Ascending aorta (tissue), 2 donors: Measurements from ENCODE around the gene PPP6R3. TPM values are rescaled to one million over a fixed set of nuclear protein-coding genes. Genes with fewer than 3 reads are reported as not detected.

ENCODE experiments used
- DNase-seq, 2 donors: peaks; one replicate each; pipeline ENCODE4 v3.0.0-alpha.2; 2019; ENCODE audit warnings: low spot score in 2 of 2
- H3K27ac ChIP-seq, 2 donors: fragments of 200-600 bp; sonication (generic); one replicate each; pipeline ENCODE4 v1.5.1; 2016 to 2017; ENCODE audit warnings: mild to moderate bottlenecking in 1 of 2
- H3K27me3 ChIP-seq: fragments of 200-600 bp; sonication (generic); one replicate; pipeline ENCODE4 v1.5.1; 2017
- H3K36me3 ChIP-seq, 2 donors: fragments of 200-600 bp; sonication (generic); one replicate each; pipeline ENCODE4 v1.5.1; 2016
- H3K4me1 ChIP-seq, 2 donors: fragments of 200-600 bp; sonication (generic); one replicate each; pipeline ENCODE4 v1.5.1; 2016 to 2017; ENCODE audit warnings: mild to moderate bottlenecking in 1 of 2
- H3K4me3 ChIP-seq, 2 donors: fragments of 200-600 bp; sonication (generic); one replicate each; pipeline ENCODE4 v1.5.1; 2016 to 2017; ENCODE audit warnings: mild to moderate bottlenecking in 1 of 2
- H3K9me3 ChIP-seq, 2 donors: fragments of 200-600 bp; sonication (generic); one replicate each; pipeline ENCODE4 v1.5.1; 2016
- CTCF ChIP-seq, 3 experiments: fragments of 200-600 bp in 2 of 3; fragments of 450-650 bp in 1 of 3; sonication (generic) in 2 of 3; IDR thresholded peaks; one replicate each; pipeline ENCODE4 v1.5.1; 2016 to 2019; ENCODE audit warnings: antibody characterized with exemption in 3 of 3, mild to moderate bottlenecking in 1 of 3, moderate library complexity in 1 of 3
- intact Hi-C: fragments of 100-400 bp; cut with DNase I; formaldehyde crosslinking; loops from one replicate; pipeline ENCODE4 v1.15.1; 2023
- total RNA-seq: library from RNA; depleted of rRNA; stranded (reverse); fragments of >200 nt; gene quantifications from one replicate; pipeline ENCODE4 v1.1.0, GENCODE V29; 2016

PPP6R3 gene
- total RNA-seq, 1 donor from 2014 or later: 94.7 TPM

DNA sequence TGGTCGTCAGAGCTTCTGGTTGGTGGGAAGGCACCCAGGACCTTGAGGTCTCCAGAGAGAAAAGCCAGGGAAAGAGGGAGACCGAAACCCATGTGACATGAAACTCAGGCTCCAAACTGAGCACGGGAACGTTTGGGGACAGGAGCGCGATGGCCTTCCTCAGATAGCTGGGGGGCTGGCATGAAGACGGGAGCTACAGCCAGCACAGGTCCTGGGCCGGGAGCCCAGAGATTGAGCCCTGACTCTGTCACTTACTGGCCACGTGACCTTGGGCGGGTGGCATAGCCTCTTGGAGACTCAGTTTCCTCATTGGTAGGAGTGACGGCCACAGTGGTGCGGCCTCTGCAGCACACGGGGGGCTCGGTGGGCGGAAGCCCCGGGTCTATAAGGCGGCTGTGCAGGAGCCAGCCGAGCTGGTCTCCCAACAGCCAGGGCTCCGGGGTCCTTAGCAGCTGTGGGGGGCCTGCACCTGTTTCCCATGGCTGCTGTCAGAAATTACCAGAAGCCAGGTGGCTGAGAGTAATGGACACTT, 36.4 kb upstream of the PPP6R3 start:
- Histone ChIP-seq H3K36me3 (peaks cover 59 to 79% of the 10 kb centered on the region in 2 donors), H3K27me3 (no peaks in the 10 kb centered on the region), H3K27ac (no peak overlapping the region), H3K4me1 (no peaks in the 10 kb centered on the region), H3K9me3 (no peaks in the 10 kb centered on the region), H3K4me3 (no peak overlapping the region)
- intact Hi-C loops: no loop called here
- DNase-seq: no peak
- TF ChIP-seq CTCF (IDR thresholded peaks at IDR 0.05): no peak

DNA sequence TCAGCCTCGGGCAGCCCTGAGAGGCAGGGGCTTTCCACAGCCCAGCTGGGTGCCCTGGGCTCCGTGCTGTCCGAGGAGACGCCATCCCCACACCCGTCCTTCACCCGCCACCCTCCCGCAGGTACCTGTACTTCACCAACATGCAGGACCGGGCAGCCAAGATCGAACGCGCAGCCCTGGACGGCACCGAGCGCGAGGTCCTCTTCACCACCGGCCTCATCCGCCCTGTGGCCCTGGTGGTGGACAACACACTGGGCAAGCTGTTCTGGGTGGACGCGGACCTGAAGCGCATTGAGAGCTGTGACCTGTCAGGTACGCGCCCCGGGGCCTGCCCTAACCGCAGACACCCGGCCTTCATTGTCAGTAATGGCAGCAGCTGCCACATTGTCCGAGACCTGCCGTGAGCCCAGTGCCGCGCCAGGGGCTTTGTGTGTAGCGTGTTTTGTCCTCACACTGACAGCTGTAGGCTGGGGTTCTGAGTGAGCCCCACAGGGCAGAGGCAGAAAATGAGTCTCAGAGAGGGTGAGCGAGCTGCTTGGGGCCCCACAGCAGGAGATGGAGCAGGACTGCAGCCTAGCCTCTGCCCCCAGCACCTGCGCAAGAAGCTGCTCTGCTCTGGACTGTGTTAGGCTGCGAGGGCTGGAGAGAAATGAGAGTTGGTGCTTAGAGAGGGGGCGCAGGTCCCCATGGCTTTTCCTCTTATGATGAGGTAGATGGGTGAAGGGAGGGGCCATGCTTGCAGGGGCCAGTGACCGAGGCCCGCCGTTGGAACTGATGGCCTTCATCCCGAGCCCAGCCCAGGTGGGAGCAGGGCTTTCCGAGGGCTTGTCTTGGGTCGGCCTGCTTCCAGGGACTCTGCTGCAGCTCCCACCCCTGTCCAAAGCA, 35.3 kb upstream of the PPP6R3 start:
- no peaks in the 10 kb centered on the region for H3K4me1 ChIP-seq
- no peaks in the 10 kb centered on the region for H3K27me3 ChIP-seq
- peaks cover 0 to 6% of the 10 kb centered on the region in 2 donors for H3K9me3 ChIP-seq
- no peak overlapping the region for H3K27ac ChIP-seq
- no peak for DNase-seq
- TF ChIP-seq CTCF (IDR thresholded peaks at IDR 0.05): no peak
- H3K4me3 ChIP-seq: no peak overlapping the region
- intact Hi-C loops: no loop called here
- peaks cover 62 to 80% of the 10 kb centered on the region in 2 donors for H3K36me3 ChIP-seq

GRCh38 chr11:68425866-68426380, 34.6 kb upstream of the PPP6R3 start:
- Histone ChIP-seq H3K4me3 (no peak overlapping the region), H3K27ac (no peak overlapping the region), H3K9me3 (peaks cover 0 to 6% of the 10 kb centered on the region in 2 donors), H3K36me3 (peaks cover 62 to 82% of the 10 kb centered on the region in 2 donors), H3K4me1 (no peaks in the 10 kb centered on the region), H3K27me3 (no peaks in the 10 kb centered on the region)
- TF ChIP-seq CTCF (IDR thresholded peaks at IDR 0.05): no peak
- intact Hi-C loops: no loop called here
- DNase-seq: no peak

DNA sequence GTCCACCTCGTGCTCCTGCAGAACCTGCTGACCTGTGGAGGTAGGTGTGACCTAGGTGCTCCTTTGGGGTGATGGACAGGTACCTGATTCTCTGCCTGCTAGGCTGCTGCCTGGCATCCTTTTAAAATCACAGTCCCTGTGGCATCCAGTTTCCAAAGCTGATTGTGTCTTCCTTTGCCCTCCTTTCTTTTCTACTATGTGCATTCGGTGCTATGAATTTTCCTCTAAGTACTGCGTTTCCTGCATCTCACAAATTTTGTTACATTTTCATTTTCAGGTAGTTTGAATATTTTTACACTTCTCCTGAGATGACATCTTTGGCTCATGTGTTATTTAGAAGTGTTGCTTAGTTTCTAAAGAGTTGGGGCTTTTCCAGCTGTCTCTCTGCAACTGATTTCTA, 30.9 kb upstream of the PPP6R3 start:
- Histone ChIP-seq H3K4me3 (no peak overlapping the region), H3K9me3 (peaks cover 0 to 6% of the 10 kb centered on the region in 2 donors), H3K27ac (no peak overlapping the region), H3K27me3 (no peaks in the 10 kb centered on the region), H3K36me3 (peaks cover 71 to 94% of the 10 kb centered on the region in 2 donors), H3K4me1 (no peaks in the 10 kb centered on the region)
- intact Hi-C loops: no loop called here
- DNase-seq: no peak
- no peak for TF ChIP-seq CTCF (IDR thresholded peaks at IDR 0.05)

DNA sequence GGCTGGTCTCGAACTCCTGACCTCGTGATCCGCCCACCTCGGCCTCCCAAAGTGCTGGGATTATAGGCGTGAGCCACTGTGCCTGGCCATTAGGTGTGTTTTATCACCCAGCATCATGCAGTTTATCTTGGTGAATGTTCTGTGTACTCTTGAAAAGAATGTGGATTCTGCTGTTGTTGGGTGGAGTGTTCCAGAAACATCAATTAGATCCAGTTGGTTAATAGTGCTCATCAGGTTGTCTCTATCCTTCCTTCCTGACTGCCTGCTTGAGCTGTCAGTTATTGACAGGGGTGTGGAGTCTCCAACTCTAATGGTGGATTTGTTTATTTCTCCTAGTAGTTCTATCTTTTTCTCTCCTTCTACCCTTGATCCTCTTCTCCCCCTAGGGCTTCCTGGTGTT, 30.2 kb upstream of the PPP6R3 start:
- no peak overlapping the region for H3K27ac ChIP-seq
- peaks cover 72 to 94% of the 10 kb centered on the region in 2 donors for H3K36me3 ChIP-seq
- no peaks in the 10 kb centered on the region for H3K4me1 ChIP-seq
- intact Hi-C loops: no loop called here
- H3K4me3 ChIP-seq: no peak overlapping the region
- no peak for TF ChIP-seq CTCF (IDR thresholded peaks at IDR 0.05)
- DNase-seq: no peak
- no peaks in the 10 kb centered on the region for H3K27me3 ChIP-seq
- peaks cover 0 to 6% of the 10 kb centered on the region in 2 donors for H3K9me3 ChIP-seq
